Osteocyte (in vitro differentiated cells): Measurements from ENCODE around the gene GORAB. TPM values are rescaled to one million over a fixed set of nuclear protein-coding genes. Genes with fewer than 3 reads are reported as not detected.

Experiments
- DNase-seq: peaks from one replicate; pipeline ENCODE4 v3.0.0; 2021; ENCODE audit warnings: mixed read lengths; ENCODE audit not compliant: unreplicated experiment; ENCODE audit errors: extremely low spot score
- H3K27ac Mint-ChIP-seq: one replicate; pipeline ENCODE4 v1.8.0; 2021; ENCODE audit warnings: mild to moderate bottlenecking, mixed read lengths; ENCODE audit not compliant: unreplicated experiment
- H3K27me3 Mint-ChIP-seq: one replicate; pipeline ENCODE4 v1.8.0; 2021; ENCODE audit warnings: mixed read lengths; ENCODE audit not compliant: unreplicated experiment
- H3K36me3 Mint-ChIP-seq: one replicate; pipeline ENCODE4 v1.8.0; 2021; ENCODE audit warnings: mixed read lengths; ENCODE audit not compliant: unreplicated experiment
- H3K4me1 Mint-ChIP-seq: one replicate; pipeline ENCODE4 v1.8.0; 2021; ENCODE audit warnings: mixed read lengths; ENCODE audit not compliant: unreplicated experiment
- H3K4me3 Mint-ChIP-seq: one replicate; pipeline ENCODE4 v1.8.0; 2021; ENCODE audit warnings: mild to moderate bottlenecking, moderate library complexity, mixed read lengths; ENCODE audit not compliant: unreplicated experiment
- H3K9me3 Mint-ChIP-seq: one replicate; pipeline ENCODE4 v1.8.0; 2021; ENCODE audit warnings: mixed read lengths; ENCODE audit not compliant: unreplicated experiment
- total RNA-seq: library from RNA; stranded (reverse); gene quantifications from 2 replicates; pipeline ENCODE4 v1.2.1, GENCODE V29; 2021
- TF ChIP-seq, protein P1 (sequence below): fragments of 200-600 bp; sonication (generic); IDR thresholded peaks from 2 replicates; pipeline ENCODE4 v1.5.0; 2021; ENCODE audit warnings: antibody characterized with exemption, mild to moderate bottlenecking, moderate library complexity

GORAB gene
- total RNA-seq, 1 donor from 2014 or later, result 20.8 TPM

DNA sequence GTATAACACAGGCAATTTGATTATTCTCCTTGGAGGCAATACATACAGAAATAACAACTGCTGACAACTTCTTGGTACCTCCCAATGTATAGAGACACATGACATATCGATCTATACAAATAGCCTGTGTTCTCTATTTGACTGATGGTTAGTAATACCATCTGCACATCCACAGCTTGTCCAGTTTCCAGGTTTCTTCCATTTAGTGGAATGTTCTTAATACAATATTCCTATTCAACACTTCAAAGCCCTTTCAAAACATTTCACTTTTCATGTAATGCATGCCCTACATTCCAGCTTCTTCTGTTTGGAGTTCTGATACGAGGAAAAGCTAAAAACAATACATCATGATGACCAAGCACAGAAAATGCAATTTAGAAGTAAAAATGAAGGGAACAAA, 37.0 kb upstream of the GORAB start:
- Mint-ChIP-seq H3K27me3 (no peaks in the 10 kb centered on the region), H3K27ac (no peak overlapping the region), H3K9me3 (no peaks in the 10 kb centered on the region), H3K4me3 (no peak overlapping the region), H3K36me3 (no peaks in the 10 kb centered on the region), H3K4me1 (peaks cover 7% of the 10 kb centered on the region)
- no peak for DNase-seq
- TF ChIP-seq, protein P1, sequence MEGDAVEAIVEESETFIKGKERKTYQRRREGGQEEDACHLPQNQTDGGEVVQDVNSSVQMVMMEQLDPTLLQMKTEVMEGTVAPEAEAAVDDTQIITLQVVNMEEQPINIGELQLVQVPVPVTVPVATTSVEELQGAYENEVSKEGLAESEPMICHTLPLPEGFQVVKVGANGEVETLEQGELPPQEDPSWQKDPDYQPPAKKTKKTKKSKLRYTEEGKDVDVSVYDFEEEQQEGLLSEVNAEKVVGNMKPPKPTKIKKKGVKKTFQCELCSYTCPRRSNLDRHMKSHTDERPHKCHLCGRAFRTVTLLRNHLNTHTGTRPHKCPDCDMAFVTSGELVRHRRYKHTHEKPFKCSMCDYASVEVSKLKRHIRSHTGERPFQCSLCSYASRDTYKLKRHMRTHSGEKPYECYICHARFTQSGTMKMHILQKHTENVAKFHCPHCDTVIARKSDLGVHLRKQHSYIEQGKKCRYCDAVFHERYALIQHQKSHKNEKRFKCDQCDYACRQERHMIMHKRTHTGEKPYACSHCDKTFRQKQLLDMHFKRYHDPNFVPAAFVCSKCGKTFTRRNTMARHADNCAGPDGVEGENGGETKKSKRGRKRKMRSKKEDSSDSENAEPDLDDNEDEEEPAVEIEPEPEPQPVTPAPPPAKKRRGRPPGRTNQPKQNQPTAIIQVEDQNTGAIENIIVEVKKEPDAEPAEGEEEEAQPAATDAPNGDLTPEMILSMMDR, result no peak

DNA sequence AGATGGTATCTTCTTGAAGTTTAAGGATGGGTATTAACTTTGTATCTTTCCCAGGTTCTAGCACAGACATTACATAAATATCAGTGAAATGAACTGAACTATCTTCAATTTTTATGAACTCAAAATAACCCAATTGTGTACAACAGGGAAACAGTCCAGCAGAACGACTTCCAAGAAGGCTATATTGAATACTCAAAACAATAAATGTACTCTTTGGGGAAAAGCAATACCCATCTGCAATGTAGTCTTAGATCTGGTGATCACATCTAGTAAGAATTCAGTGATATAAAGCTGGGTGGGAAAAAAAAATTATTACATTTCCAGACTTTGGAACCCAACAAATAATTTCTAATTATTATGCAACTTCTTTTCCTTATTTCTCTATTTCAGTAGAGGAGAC, 33.1 kb upstream of the GORAB start:
- Mint-ChIP-seq H3K36me3 (no peaks in the 10 kb centered on the region), H3K4me1 (peaks cover 7% of the 10 kb centered on the region), H3K27ac (no peak overlapping the region), H3K4me3 (no peak overlapping the region), H3K9me3 (no peaks in the 10 kb centered on the region), H3K27me3 (no peaks in the 10 kb centered on the region)
- DNase-seq, result no peak
- TF ChIP-seq, protein P1, result no peak

DNA sequence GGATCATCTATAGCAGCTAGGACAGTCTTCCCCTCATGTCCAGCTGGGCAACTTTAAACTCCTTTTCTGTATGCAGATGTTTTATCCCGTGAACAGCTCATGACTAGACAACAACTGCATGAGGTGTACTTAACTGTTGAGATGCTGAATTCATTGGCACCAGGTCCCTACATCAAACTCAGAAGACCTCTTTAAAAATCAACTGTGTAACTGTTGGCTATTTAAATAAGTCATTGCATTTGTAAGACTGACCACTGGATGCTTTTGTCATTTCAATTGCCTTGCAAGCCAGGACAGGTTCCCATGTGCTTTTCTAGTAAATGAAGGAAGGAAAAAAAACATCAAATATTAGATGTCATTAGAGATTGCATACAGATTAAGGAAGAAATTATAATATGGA, 28.3 kb upstream of the GORAB start:
- Mint-ChIP-seq H3K27me3 (no peaks in the 10 kb centered on the region), H3K4me1 (no peaks in the 10 kb centered on the region), H3K9me3 (no peaks in the 10 kb centered on the region), H3K4me3 (no peak overlapping the region), H3K27ac (no peak overlapping the region), H3K36me3 (no peaks in the 10 kb centered on the region)
- TF ChIP-seq, protein P1, result no peak
- no peak for DNase-seq

DNA sequence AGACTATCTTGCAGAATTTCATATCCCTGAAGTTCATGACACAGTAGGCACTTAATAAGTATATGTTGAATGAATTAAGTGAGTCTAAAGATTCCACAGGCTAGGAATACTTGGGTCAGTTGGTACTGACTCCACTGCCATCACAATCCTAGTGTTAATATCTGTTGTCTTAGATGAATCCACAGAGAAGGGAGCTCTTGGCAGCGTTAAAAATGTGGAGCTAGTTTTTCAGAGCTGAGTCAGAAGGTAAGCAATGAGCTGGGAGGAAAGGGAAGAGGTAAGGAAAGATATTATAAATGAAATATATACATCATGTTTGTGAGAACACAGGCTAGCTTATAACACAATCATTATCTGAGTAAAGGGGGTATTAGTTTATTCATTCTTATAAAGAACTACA, 21.8 kb upstream of the GORAB start:
- no peaks in the 10 kb centered on the region for H3K9me3 Mint-ChIP-seq
- H3K4me3 Mint-ChIP-seq, result no peak overlapping the region
- no peak overlapping the region for H3K27ac Mint-ChIP-seq
- no peak for DNase-seq
- TF ChIP-seq, protein P1, result no peak
- H3K4me1 Mint-ChIP-seq, result peaks cover 4% of the 10 kb centered on the region
- H3K27me3 Mint-ChIP-seq, result no peaks in the 10 kb centered on the region
- H3K36me3 Mint-ChIP-seq, result no peaks in the 10 kb centered on the region

DNA sequence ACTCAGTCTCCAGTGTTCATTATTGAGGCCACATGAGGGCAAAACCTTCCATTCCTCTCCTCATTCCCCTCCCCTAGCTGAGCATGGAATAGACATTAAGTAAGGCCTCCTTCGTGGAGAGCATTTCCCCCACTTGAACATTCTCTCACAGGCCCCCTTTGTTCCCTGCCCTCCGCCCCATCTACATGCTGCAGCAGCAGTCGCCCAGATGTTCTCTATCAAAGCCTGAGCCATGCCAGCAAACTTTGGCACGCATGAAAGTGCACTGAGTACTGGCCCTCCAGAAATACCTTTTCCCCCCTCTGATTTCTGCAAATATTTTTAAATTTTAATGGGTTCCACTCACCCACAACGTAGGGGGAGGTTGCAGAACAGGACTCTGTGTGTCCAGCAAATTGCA, 20.9 kb upstream of the GORAB start:
- Mint-ChIP-seq H3K9me3 (no peaks in the 10 kb centered on the region), H3K27ac (no peak overlapping the region), H3K4me1 (peaks cover 4% of the 10 kb centered on the region), H3K4me3 (no peak overlapping the region), H3K27me3 (no peaks in the 10 kb centered on the region), H3K36me3 (no peaks in the 10 kb centered on the region)
- TF ChIP-seq, protein P1, result no peak
- DNase-seq, result no peak
